HL-60 (cell line): Measurements from ENCODE around the gene SERPINA6.

Experiments used
- CTCF ChIP-seq: IDR thresholded peaks from one replicate; pipeline ENCODE4 v1.5.1; 2011; ENCODE audit warnings: low read length, control low read depth, inconsistent platforms; ENCODE audit not compliant: insufficient read depth
- GABPA ChIP-seq: IDR thresholded peaks from 2 replicates; pipeline ENCODE4 v1.6.1; 2012; ENCODE audit warnings: low read depth
- TF ChIP-seq, protein P1 (sequence below): IDR thresholded peaks from 2 replicates; pipeline ENCODE4 v1.6.1; 2012; ENCODE audit warnings: low read depth; ENCODE audit not compliant: insufficient replicate concordance

DNA sequence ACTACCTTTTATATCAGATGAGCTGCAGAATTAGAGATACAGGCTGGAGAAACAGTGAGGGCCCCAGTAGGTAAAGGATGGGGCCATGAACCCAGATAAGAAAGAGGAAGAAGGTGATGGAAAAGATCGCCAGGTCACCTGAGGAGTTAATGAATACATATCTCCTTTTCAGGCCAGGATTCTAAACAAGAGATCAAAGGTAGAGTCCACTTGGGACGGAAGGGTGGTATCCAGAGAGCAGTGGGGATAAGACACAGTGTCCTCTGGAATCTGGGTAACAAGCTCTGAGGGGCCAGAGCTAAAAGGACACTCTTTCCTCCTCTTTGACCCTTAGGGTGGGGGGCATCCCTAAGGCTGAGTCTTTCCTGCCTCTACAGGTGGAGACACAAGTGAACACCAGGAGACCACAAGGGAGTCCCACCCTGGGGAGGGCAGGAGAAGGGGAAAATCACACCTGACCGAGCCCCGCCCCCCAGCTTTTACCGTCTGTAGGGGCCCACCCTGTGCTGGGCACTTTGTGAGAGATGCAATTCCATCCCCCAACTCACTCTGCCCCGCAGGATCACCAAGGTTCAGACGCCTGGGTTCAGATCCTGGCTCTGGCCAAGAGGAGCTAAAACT lies 37.9 kb upstream of the SERPINA6 start:
- TF ChIP-seq CTCF (no peak), GABPA (no peak)
- TF ChIP-seq, protein P1, sequence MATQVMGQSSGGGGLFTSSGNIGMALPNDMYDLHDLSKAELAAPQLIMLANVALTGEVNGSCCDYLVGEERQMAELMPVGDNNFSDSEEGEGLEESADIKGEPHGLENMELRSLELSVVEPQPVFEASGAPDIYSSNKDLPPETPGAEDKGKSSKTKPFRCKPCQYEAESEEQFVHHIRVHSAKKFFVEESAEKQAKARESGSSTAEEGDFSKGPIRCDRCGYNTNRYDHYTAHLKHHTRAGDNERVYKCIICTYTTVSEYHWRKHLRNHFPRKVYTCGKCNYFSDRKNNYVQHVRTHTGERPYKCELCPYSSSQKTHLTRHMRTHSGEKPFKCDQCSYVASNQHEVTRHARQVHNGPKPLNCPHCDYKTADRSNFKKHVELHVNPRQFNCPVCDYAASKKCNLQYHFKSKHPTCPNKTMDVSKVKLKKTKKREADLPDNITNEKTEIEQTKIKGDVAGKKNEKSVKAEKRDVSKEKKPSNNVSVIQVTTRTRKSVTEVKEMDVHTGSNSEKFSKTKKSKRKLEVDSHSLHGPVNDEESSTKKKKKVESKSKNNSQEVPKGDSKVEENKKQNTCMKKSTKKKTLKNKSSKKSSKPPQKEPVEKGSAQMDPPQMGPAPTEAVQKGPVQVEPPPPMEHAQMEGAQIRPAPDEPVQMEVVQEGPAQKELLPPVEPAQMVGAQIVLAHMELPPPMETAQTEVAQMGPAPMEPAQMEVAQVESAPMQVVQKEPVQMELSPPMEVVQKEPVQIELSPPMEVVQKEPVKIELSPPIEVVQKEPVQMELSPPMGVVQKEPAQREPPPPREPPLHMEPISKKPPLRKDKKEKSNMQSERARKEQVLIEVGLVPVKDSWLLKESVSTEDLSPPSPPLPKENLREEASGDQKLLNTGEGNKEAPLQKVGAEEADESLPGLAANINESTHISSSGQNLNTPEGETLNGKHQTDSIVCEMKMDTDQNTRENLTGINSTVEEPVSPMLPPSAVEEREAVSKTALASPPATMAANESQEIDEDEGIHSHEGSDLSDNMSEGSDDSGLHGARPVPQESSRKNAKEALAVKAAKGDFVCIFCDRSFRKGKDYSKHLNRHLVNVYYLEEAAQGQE: no peak
